ENCODE results near the gene ADM2.

DNA sequence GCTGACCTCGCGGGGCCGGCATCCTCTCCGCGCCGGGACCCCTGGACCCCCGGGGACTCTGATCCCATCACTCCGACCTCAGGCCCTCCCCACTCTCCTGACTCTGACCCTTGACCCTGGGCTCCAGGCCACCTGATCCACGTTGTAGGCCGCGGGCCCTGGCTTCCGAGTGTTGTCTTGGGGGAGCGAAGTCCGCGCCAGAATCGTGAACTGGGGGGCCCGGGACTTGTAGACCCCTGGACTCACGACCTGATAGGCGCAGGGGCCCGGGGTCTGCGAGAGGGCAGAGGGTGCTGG is 49.2 kb downstream of the ADM2 start:
- TF ChIP-seq, protein P1, sequence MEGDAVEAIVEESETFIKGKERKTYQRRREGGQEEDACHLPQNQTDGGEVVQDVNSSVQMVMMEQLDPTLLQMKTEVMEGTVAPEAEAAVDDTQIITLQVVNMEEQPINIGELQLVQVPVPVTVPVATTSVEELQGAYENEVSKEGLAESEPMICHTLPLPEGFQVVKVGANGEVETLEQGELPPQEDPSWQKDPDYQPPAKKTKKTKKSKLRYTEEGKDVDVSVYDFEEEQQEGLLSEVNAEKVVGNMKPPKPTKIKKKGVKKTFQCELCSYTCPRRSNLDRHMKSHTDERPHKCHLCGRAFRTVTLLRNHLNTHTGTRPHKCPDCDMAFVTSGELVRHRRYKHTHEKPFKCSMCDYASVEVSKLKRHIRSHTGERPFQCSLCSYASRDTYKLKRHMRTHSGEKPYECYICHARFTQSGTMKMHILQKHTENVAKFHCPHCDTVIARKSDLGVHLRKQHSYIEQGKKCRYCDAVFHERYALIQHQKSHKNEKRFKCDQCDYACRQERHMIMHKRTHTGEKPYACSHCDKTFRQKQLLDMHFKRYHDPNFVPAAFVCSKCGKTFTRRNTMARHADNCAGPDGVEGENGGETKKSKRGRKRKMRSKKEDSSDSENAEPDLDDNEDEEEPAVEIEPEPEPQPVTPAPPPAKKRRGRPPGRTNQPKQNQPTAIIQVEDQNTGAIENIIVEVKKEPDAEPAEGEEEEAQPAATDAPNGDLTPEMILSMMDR (IDR thresholded peaks at IDR 0.05; ENCODE audit: insufficient read depth, low read depth, low read length): no peak
- TF ChIP-seq EZH2 (IDR thresholded peaks at IDR 0.05; ENCODE audit: insufficient read depth, low read length): no peak
